Raji (cell line): ENCODE results near the gene CS.
A peak's percentile ranks its signal among the peaks of the same experiment; 100 is the strongest.

Experiments used
- POLR2A ChIP-seq: IDR thresholded peaks from 2 replicates; pipeline ENCODE4 v1.6.1; 2011; ENCODE audit warnings: low read depth, low read length, control low read depth; ENCODE audit not compliant: insufficient read depth

CS gene

DNA sequence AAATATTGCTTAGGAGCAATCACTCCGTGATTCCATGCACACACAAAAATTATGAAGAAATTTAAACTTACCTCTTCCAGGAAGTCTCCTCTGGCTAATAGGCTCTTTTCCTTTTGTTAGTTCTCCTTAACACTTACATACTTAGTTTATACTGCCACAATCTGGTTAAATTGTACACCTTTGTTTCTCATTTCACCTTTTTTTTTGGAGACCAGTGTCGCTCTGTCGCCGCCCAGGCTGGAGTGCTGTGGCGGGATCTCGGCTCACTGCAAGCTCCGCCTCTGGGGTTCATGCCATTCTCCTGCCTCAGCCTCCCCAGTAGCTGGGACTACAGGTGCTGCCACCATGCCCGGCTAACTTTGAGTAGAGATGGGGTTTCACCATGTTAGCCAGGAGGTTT lies 39.8 kb downstream of the CS start:
- TF ChIP-seq POLR2A, result no peak

DNA sequence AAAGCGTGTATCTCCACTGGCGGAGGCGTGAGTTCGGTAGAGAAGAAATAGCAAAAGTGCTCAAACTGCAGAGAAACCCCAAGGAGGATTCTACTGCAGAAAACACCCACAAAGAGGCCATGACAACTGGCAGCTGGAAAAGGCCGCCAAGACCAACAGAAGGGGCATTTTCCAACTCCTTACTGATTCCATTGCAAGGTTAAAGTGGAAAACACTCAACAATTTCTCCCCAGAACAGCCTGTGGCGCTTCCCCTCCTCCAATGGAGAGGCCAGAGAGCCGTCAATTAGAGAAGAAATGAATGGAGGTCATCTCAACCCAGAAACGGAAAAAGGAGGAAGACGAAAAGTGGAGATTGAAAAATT lies 41.3 kb downstream of the CS start:
- no peak for TF ChIP-seq POLR2A

DNA sequence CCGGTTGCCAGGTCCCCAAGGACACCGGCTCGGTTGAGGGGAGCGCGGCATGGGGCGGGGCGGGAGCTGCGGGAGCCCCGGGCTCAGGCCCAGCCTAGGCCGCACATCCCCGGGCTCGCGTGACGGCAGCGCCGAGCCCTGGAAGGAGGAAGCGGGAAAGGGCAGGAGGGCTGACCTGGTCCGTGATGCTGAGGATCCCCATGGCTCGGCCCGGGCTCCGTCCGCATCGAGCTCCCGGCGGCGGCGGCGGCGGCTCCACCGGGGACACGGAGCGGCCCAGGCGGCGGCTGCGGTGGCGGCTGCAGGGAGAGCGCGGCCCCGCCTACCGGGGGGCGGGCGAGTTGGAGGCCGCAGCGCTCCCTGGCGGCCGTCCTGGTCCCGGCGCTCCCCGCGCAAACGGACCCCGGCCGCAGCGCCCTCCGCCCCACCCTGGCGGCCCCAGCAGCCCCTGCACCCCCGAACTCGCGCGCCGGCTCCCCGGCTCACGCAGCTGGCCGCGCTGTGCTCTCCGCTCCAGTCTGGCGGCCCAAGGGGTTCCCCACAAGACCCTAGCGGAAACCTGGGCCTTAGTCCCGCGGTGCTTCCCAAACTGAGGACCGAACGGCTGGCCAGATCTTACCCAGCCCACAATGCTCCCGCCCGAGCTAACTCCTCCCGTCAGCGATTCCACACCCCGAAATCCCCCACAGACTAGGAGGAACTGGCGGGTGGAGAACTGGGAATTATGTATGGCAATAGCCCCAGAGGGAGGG lies 41.9 kb downstream of the CS start, which contains the start of gene ANKRD52:
Gene ANKRD52 (minus strand): TSS at position 317 of the 752 bp plus-strand sequence. CDS start 115 bp downstream, at position 202.
- peak; percentile 67 for TF ChIP-seq POLR2A

GRCh38 chr12:56257491-56258067 lies 42.6 kb downstream of the CS start:
- TF ChIP-seq POLR2A, result no peak

- no peak for TF ChIP-seq POLR2A
Observed at GRCh38 chr12:56257071-56257470, 43.1 kb downstream of the CS start.

- no peak for TF ChIP-seq POLR2A
Observed at GRCh38 chr12:56256326-56256960, 43.7 kb downstream of the CS start.

- TF ChIP-seq POLR2A, result no peak
Observed at GRCh38 chr12:56255671-56256070, 44.5 kb downstream of the CS start.

DNA sequence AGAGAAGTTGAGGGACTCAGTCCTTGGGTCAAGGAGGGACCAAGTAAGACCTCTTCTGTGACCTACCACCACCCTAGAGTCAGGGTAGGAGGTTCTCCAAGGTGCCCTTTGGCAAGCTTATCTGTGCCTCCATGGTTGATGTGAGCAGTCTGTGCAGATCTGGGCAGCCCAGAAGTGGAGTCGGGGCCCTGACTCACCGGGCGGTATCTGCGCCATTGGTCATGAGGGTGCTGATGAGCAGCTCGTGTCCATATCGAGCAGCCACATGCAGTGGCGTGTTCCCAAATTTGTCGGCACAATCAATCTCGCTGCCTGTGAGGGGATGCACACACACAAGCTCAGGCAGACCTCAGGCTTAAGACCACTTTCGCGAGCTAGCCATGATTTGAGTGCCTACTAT lies 47.0 kb downstream of the CS start:
- no peak for TF ChIP-seq POLR2A

DNA sequence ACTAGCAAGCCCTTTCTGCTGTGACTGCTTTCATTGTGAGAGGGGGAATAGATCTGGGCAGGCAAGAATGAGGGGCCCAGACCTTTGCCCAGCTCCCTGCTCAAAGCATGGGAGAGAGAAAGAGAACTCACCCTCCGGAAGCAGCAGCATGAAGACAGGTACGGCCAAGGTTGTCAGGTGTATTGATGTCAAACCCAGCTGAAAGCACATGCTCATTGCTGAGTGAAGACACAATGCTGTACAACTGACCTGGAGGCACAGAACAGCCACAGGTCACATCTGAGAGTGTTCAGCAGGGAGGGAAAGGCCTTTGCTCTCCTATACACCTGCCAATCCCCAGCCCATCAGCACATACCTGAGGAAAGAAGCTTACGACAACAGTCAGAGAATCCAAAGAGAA lies 47.5 kb downstream of the CS start:
- no peak for TF ChIP-seq POLR2A

- TF ChIP-seq POLR2A, result no peak
Observed at GRCh38 chr12:56248711-56249110, 51.4 kb downstream of the CS start.

DNA sequence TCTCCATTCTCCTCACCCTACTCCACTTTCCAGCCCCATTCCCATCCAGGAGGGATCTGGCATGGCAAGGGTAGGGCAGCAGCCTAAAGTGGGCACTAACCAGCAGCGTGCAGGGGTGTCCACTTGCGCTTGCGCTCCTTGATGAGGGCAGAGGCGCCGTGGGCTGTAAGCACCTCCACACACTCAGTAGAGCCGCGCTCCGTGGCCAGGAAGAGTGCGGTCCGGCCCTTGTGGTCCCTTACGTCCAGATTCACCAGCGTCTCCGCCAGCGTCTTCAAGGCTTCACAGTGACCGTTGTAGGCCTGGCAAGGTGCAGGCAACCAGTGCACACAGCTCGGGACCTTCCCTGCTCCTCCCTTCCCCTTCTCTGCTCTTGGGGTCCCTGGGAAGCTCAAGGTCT lies 52.2 kb downstream of the CS start:
- no peak for TF ChIP-seq POLR2A

DNA sequence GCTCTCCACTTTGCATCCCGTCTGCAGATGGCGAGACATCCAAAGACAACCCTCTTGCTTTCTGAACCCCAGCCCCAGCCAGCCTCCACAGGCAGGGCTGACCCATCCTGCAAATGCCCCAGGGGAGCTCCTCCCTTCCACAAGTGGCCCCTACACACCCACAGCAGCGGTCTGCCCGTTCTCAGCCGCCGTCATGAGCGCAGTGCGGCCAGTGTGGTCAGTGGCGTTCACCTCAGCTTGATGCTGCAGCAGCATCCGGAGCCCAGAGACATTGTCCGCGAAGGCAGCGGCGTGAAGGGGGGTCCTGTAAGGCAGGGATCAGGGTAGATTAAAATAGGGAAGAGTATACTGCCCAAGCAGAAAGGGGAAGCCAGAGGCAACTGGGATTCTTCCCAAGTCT lies 55.6 kb downstream of the CS start:
- TF ChIP-seq POLR2A, result no peak

DNA sequence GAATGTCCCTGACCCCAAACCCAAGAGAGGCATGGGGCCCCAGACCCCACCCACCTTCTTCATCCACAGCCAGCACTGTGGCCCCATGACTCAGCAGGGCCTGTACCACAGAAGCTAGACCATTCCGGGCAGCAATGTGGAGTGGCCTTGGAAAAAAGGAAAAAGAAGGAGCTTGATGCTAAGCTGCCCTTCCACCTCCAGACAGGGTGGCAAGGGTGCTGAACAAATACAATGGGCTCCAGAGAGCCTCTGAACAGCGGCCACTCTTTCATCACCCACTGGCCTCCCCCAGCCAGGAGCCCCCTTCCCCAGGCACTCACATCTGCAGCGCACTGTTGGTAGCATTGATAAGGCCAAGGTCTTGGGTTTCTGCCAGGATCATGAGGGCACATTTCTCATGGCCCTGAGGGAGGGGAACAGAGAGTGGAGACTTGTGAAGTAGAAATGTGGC lies 56.4 kb downstream of the CS start:
- no peak for TF ChIP-seq POLR2A

GRCh38 chr12:56242986-56243385 lies 57.1 kb downstream of the CS start:
- no peak for TF ChIP-seq POLR2A

GRCh38 chr12:56241424-56242303 lies 58.5 kb downstream of the CS start:
- TF ChIP-seq POLR2A, result no peak
